GM12878 (cell line): ENCODE measurements around the gene MGAT3. TPM values are rescaled to one million over a fixed set of nuclear protein-coding genes. Genes with fewer than 3 reads are reported as not detected.

Experiments used
- BCL3 ChIP-seq: IDR thresholded peaks from 2 replicates; pipeline ENCODE4 v1.6.1; 2011; ENCODE audit warnings: borderline replicate concordance, low read depth, mild to moderate bottlenecking, moderate library complexity, low read length; ENCODE audit not compliant: insufficient read depth, poor library complexity, severe bottlenecking
- EP300 ChIP-seq, 2 experiments: fragments of 150-350 bp in 1 of 2; IDR thresholded peaks; 2 replicates each; pipeline ENCODE4 v1.6.1; 2011 to 2012; ENCODE audit warnings: low read depth in 2 of 2, low read length in 2 of 2, borderline replicate concordance in 1 of 2, improper control_type of control experiment in 1 of 2, inconsistent platforms in 1 of 2; ENCODE audit not compliant: control insufficient read depth in 1 of 2
- FOXK2 ChIP-seq: fragments of 450-650 bp; IDR thresholded peaks from 2 replicates; pipeline ENCODE4 v1.6.1; 2017; ENCODE audit warnings: mild to moderate bottlenecking, moderate library complexity
- PAX8 ChIP-seq: fragments of 450-650 bp; IDR thresholded peaks from 2 replicates; pipeline ENCODE4 v1.6.1; 2017; ENCODE audit warnings: mild to moderate bottlenecking, moderate library complexity
- SMAD5 ChIP-seq: IDR thresholded peaks from 2 replicates; pipeline ENCODE4 v1.6.1; 2016; ENCODE audit warnings: antibody characterized with exemption, low read depth
- SRF ChIP-seq, 2 experiments: IDR thresholded peaks; 2 replicates each; pipeline ENCODE4 v1.6.1; 2011; ENCODE audit warnings: low read depth in 2 of 2, low read length in 2 of 2, mild to moderate bottlenecking in 1 of 2, moderate library complexity in 1 of 2
- ZNF217 ChIP-seq: fragments of 450-650 bp; IDR thresholded peaks from 2 replicates; pipeline ENCODE4 v1.6.1; 2017; ENCODE audit warnings: antibody characterized with exemption, mild to moderate bottlenecking
- polyA plus RNA-seq, 11 experiments: library from polyadenylated mRNA; depleted of rRNA in 4 of 11; unstranded in 6 of 11; stranded (reverse) in 5 of 11; fragments of >200 nt; fragmentation: Nextera tagmentation in 4 of 11; fragmentation: Illumina TruSeq in 1 of 11; extraction: Ambion mirVana in 4 of 11; extraction: Trizol in 1 of 11; gene quantifications; 1 replicate in 1 of 11; 2 replicates in 10 of 11; pipeline versions ENCODE4 v1.2.1 to v1.2.3, GENCODE V29; 2011 to 2016; ENCODE audit warnings: inconsistent platforms in 2 of 11, missing spikeins in 2 of 11, low read depth in 1 of 11
- total RNA-seq, 4 experiments: library from RNA; depleted of rRNA in 3 of 4; stranded (reverse); fragments of >200 nt in 3 of 4; fragmentation: Illumina TruSeq in 1 of 4; extraction: Trizol in 1 of 4; gene quantifications; 2 replicates each; pipeline versions ENCODE4 v1.2.1 to v1.2.3, GENCODE V29; 2013 to 2021
- TF ChIP-seq, protein P1 (sequence below): fragments of 450-650 bp; IDR thresholded peaks from 2 replicates; pipeline ENCODE4 v1.6.1; 2014; ENCODE audit warnings: mild to moderate bottlenecking
- TF ChIP-seq, protein P2 (sequence below): IDR thresholded peaks from 2 replicates; pipeline ENCODE4 v1.6.1; 2012; ENCODE audit warnings: low read depth, low read length, improper control_type of control experiment

The MGAT3 gene
- total and polyA plus RNA-seq, 10 of the 15 experiments (the other 5 are each of a cell fraction or from before 2014, with no cell fraction given): 0.32 to 40.2 (median 11.9) TPM

DNA sequence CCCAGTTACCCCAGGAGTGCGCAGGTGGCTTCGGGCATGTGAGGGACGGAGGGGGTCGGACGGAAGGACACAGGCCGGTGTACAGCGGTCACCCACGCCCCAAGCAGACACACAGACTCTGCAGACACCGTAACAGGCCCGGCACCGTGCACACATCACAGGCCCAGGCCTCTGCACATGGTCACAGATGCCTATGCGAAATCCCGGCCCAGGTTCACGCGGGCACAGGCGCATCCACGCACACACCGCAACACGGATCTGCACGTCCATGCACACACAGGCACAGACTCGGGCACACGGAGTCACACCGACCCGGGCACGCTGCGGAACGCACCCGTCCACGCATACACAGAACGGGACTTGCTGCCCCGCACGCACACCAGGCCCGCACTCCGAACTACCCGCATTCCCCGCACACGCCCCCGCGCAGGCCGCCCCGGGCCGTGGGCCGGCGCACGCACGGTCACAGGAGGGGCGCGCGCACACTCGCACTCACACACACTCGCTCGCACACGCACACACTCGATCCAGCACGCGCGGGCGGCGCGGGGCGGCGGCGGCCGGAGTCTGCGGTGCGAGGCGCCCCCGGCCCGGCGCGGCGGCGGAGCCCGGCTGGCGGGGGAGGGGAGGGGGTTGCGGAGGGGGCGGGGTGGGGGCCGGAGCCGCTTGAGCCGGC is at the start of gene MGAT3 (continued):
- TF ChIP-seq BCL3 (peak; percentile 9), SMAD5 (no peak), ZNF217 (no peak), FOXK2 (no peak), EP300 (IDR thresholded peaks at IDR 0.05; ENCODE audit: borderline replicate concordance in 1 of 2, control insufficient read depth in 1 of 2, low read depth in 2 of 2, low read length in 2 of 2) (no peak), SRF (IDR thresholded peaks at IDR 0.05; ENCODE audit: low read depth in 2 of 2, low read length in 2 of 2) (no peak), PAX8 (no peak)
- TF ChIP-seq, protein P1, sequence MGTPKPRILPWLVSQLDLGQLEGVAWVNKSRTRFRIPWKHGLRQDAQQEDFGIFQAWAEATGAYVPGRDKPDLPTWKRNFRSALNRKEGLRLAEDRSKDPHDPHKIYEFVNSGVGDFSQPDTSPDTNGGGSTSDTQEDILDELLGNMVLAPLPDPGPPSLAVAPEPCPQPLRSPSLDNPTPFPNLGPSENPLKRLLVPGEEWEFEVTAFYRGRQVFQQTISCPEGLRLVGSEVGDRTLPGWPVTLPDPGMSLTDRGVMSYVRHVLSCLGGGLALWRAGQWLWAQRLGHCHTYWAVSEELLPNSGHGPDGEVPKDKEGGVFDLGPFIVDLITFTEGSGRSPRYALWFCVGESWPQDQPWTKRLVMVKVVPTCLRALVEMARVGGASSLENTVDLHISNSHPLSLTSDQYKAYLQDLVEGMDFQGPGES: no peak
- TF ChIP-seq, protein P2, sequence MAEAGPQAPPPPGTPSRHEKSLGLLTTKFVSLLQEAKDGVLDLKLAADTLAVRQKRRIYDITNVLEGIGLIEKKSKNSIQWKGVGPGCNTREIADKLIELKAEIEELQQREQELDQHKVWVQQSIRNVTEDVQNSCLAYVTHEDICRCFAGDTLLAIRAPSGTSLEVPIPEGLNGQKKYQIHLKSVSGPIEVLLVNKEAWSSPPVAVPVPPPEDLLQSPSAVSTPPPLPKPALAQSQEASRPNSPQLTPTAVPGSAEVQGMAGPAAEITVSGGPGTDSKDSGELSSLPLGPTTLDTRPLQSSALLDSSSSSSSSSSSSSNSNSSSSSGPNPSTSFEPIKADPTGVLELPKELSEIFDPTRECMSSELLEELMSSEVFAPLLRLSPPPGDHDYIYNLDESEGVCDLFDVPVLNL: no peak
